Panc1 (cell line): ENCODE results near the gene GRAMD1A. TPM values are rescaled to one million over a fixed set of nuclear protein-coding genes. Genes with fewer than 3 reads are reported as not detected.

Source experiments
- ATAC-seq: fragments of 200-7000 bp; cut with Tn5 transposase; 2 replicates; pipeline ENCODE4 v1.9.1; 2020; ENCODE audit warnings: mild to moderate bottlenecking, moderate library complexity
- BruUV-seq: library from RNA; stranded (reverse); fragments of 400-500 nt; replicated peaks from 2 replicates; lab custom pipeline; 2021; lab: Mats Ljungman, UMichigan
- CTCF ChIA-PET: fragments of 300-600 bp; sonication (Branson Sonifier 250); formaldehyde crosslinking; loops from one replicate; lab custom pipeline; 2022; ENCODE audit warnings: antibody characterized with exemption; lab: Charles Lee
- POLR2A ChIA-PET: fragments of 300-600 bp; sonication (Branson Sonifier 250); formaldehyde crosslinking; loops from one replicate; lab custom pipeline; 2022; ENCODE audit warnings: antibody characterized with exemption; lab: Charles Lee
- DNase-seq: peaks from one replicate; pipeline ENCODE4 v3.0.0-alpha.2; 2010; ENCODE audit warnings: low read depth, low spot score
- H3K27ac ChIP-seq: 2 replicates; pipeline ENCODE4 v1.5.1; 2011; ENCODE audit warnings: mild to moderate bottlenecking, low read length, inconsistent platforms
- H3K27me3 ChIP-seq: fragments of 200-500 bp; sonication (Bioruptor generic); 2 replicates; pipeline ENCODE4 v1.6.0; 2014; ENCODE audit warnings: low read length, inconsistent platforms; ENCODE audit not compliant: control insufficient read depth, insufficient read depth
- H3K36me3 ChIP-seq: fragments of 200-500 bp; sonication (Bioruptor generic); 2 replicates; pipeline ENCODE4 v1.5.1; 2014; ENCODE audit warnings: inconsistent platforms, mild to moderate bottlenecking, low read length, moderate library complexity; ENCODE audit not compliant: control insufficient read depth, insufficient read depth
- H3K4me1 ChIP-seq: 2 replicates; pipeline ENCODE4 v1.5.1; 2011; ENCODE audit warnings: inconsistent platforms, mild to moderate bottlenecking, low read length, moderate library complexity; ENCODE audit not compliant: control insufficient read depth, insufficient read depth
- H3K4me3 ChIP-seq, 2 experiments: 2 replicates each; pipeline ENCODE4 v1.5.1; 2011 to 2012; ENCODE audit warnings: low read depth in 2 of 2, low read length in 2 of 2, mild to moderate bottlenecking in 2 of 2, inconsistent platforms in 1 of 2, moderate library complexity in 1 of 2
- H3K9me3 ChIP-seq: fragments of 200-500 bp; sonication (Bioruptor generic); 2 replicates; pipeline ENCODE4 v1.5.1; 2014; ENCODE audit warnings: low read depth, mild to moderate bottlenecking, inconsistent platforms, low read length, moderate library complexity; ENCODE audit not compliant: control insufficient read depth, insufficient read depth
- CTCF ChIP-seq: fragments of 450-650 bp; IDR thresholded peaks from 2 replicates; pipeline ENCODE4 v1.5.1; 2017; ENCODE audit warnings: mild to moderate bottlenecking
- POLR2AphosphoS5 ChIP-seq: IDR thresholded peaks from 2 replicates; pipeline ENCODE4 v1.6.1; 2012; ENCODE audit warnings: mild to moderate bottlenecking, low read depth, low read length, moderate library complexity
- REST ChIP-seq, 2 experiments: IDR thresholded peaks; 2 replicates each; pipeline ENCODE4 v1.6.1; 2011 to 2012; ENCODE audit warnings: low read depth in 2 of 2, control low read depth in 1 of 2, low read length in 1 of 2, mild to moderate bottlenecking in 1 of 2, moderate library complexity in 1 of 2; ENCODE audit not compliant: insufficient read depth in 1 of 2
- SIN3A ChIP-seq: IDR thresholded peaks from 2 replicates; pipeline ENCODE4 v1.6.1; 2012; ENCODE audit warnings: low read depth, mild to moderate bottlenecking, low read length, moderate library complexity, borderline replicate concordance; ENCODE audit not compliant: insufficient read depth
- TCF7L2 ChIP-seq: IDR thresholded peaks from 2 replicates; pipeline ENCODE4 v1.6.1; 2011; ENCODE audit warnings: mild to moderate bottlenecking, low read depth, low read length, inconsistent platforms
- in situ Hi-C: cut with HindIII; loops from 2 replicates; pipeline ENCODE4 v1.10.0; 2016; ENCODE audit warnings: low sequenced_read_pairs, low pct_unique_long_range_greater_than_20kb
- intact Hi-C: fragments of 100-400 bp; cut with micrococcal nuclease; formaldehyde crosslinking; loops from one replicate; pipeline ENCODE4 v1.10.0; 2022; ENCODE audit not compliant: unreplicated experiment
- total RNA-seq: library from RNA; stranded (reverse); gene quantifications from one replicate; pipeline ENCODE4 v1.2.1, GENCODE V29; 2021; ENCODE audit not compliant: unreplicated experiment

Gene GRAMD1A
- total RNA-seq, 1 experiment from 2014 or later, result 69.9 TPM

- no peak for TF ChIP-seq CTCF
- no peak for TF ChIP-seq REST (IDR thresholded peaks at IDR 0.05; ENCODE audit: insufficient read depth in 1 of 2, low read depth in 2 of 2, low read length in 1 of 2)
- TF ChIP-seq TCF7L2, result no peak
- no peak for TF ChIP-seq POLR2AphosphoS5
- TF ChIP-seq SIN3A, result no peak
- POLR2A ChIA-PET, result no interaction called here
- DNase-seq (no peak), ATAC-seq (no peak)
- H3K9me3 ChIP-seq, result no peaks in the 10 kb centered on the region
- in situ Hi-C loops, result no loop called here
- H3K4me1 ChIP-seq, result peaks cover 2% of the 10 kb centered on the region
- intact Hi-C loops, result no loop called here
- H3K27me3 ChIP-seq, result peaks cover 3% of the 10 kb centered on the region; the same call in 1 of the 2 replicates
- no peak overlapping the region for H3K27ac ChIP-seq
- CTCF ChIA-PET, result no interaction called here
- no TSS peak for BruUV-seq
- H3K36me3 ChIP-seq, result no peaks in the 10 kb centered on the region
- no peak overlapping the region for H3K4me3 ChIP-seq
These were observed 34.7 kb downstream of the GRAMD1A start for GRCh38 chr19:35034588-35035382.

GRCh38 chr19:35037716-35038622, 37.8 kb downstream of the GRAMD1A start:
- POLR2A ChIA-PET, result no interaction called here
- intact Hi-C loops (no loop called here), in situ Hi-C loops (no loop called here)
- H3K4me3 ChIP-seq, result no peak overlapping the region
- DNase-seq (no peak), ATAC-seq (no peak)
- BruUV-seq, result no TSS peak
- no peaks in the 10 kb centered on the region for H3K36me3 ChIP-seq
- no peak for TF ChIP-seq POLR2AphosphoS5
- no peak for TF ChIP-seq TCF7L2
- TF ChIP-seq SIN3A, result no peak
- TF ChIP-seq CTCF, result no peak
- TF ChIP-seq REST (IDR thresholded peaks at IDR 0.05; ENCODE audit: insufficient read depth in 1 of 2, low read depth in 2 of 2, low read length in 1 of 2), result no peak
- H3K27me3 ChIP-seq, result no peaks in the 10 kb centered on the region
- no peak overlapping the region for H3K27ac ChIP-seq
- no peaks in the 10 kb centered on the region for H3K9me3 ChIP-seq
- H3K4me1 ChIP-seq, result peaks cover 10% of the 10 kb centered on the region
- CTCF ChIA-PET, result interaction anchor here (0.6 to 1.2 kb wide), 4 partner anchors 8 to 29 kb away, joined by 3 to 5 read pairs (median 4); no protein-coding TSS in a partner anchor
